HG02981 (cell line): ENCODE results near the gene GRID1.

Source experiments
- ATAC-seq: cut with Tn5 transposase; IDR thresholded peaks from one replicate; pipeline ENCODE4 v1.9.1; 2021; ENCODE audit warnings: mild to moderate bottlenecking, moderate library complexity; ENCODE audit not compliant: unreplicated experiment

Gene GRID1

GRCh38 chr10:85618841-85619240, 747.8 kb downstream of the GRID1 start:
- ATAC-seq: no peak

GRCh38 chr10:85617751-85618546, 748.6 kb downstream of the GRID1 start:
- no peak for ATAC-seq

GRCh38 chr10:85615556-85615955, 751.0 kb downstream of the GRID1 start:
- no peak for ATAC-seq

GRCh38 chr10:85614981-85615380, 751.6 kb downstream of the GRID1 start:
- no peak for ATAC-seq

GRCh38 chr10:85614566-85614965, 752.0 kb downstream of the GRID1 start:
- ATAC-seq: no peak

- no peak for ATAC-seq
Measured at GRCh38 chr10:85613391-85613790, 753.2 kb downstream of the GRID1 start.

GRCh38 chr10:85612833-85613232, 753.8 kb downstream of the GRID1 start:
- ATAC-seq: peak; percentile 50

GRCh38 chr10:85612378-85612775, 754.2 kb downstream of the GRID1 start:
- ATAC-seq: peak; percentile 73

GRCh38 chr10:85611746-85612377, 754.7 kb downstream of the GRID1 start:
- ATAC-seq: no peak

- no peak for ATAC-seq
Measured at GRCh38 chr10:85611093-85611740, 755.4 kb downstream of the GRID1 start.

- no peak for ATAC-seq
Measured at GRCh38 chr10:85610381-85611092, 756.1 kb downstream of the GRID1 start.

- ATAC-seq: no peak
Measured at GRCh38 chr10:85609509-85609908, 757.1 kb downstream of the GRID1 start.

GRCh38 chr10:85608706-85609105, 757.9 kb downstream of the GRID1 start:
- ATAC-seq: no peak

GRCh38 chr10:85607043-85607695, 759.4 kb downstream of the GRID1 start:
- no peak for ATAC-seq

- ATAC-seq: no peak
Measured at GRCh38 chr10:85606401-85606800, 760.2 kb downstream of the GRID1 start.

GRCh38 chr10:85604884-85605283, 761.7 kb downstream of the GRID1 start:
- ATAC-seq: no peak

- ATAC-seq: no peak
Measured at GRCh38 chr10:85604136-85604725, 762.4 kb downstream of the GRID1 start.

- no peak for ATAC-seq
Measured at GRCh38 chr10:85603151-85603940, 763.2 kb downstream of the GRID1 start.

GRCh38 chr10:85602713-85603112, 763.9 kb downstream of the GRID1 start:
- no peak for ATAC-seq

- ATAC-seq: no peak
Measured at GRCh38 chr10:85602306-85602705, 764.3 kb downstream of the GRID1 start.
